GM21390 (cell line): Measurements from ENCODE around the gene HDC.

Experiments
- ATAC-seq: cut with Tn5 transposase; IDR thresholded peaks from one replicate; pipeline ENCODE4 v1.9.1; 2021; ENCODE audit not compliant: unreplicated experiment

Gene HDC

DNA sequence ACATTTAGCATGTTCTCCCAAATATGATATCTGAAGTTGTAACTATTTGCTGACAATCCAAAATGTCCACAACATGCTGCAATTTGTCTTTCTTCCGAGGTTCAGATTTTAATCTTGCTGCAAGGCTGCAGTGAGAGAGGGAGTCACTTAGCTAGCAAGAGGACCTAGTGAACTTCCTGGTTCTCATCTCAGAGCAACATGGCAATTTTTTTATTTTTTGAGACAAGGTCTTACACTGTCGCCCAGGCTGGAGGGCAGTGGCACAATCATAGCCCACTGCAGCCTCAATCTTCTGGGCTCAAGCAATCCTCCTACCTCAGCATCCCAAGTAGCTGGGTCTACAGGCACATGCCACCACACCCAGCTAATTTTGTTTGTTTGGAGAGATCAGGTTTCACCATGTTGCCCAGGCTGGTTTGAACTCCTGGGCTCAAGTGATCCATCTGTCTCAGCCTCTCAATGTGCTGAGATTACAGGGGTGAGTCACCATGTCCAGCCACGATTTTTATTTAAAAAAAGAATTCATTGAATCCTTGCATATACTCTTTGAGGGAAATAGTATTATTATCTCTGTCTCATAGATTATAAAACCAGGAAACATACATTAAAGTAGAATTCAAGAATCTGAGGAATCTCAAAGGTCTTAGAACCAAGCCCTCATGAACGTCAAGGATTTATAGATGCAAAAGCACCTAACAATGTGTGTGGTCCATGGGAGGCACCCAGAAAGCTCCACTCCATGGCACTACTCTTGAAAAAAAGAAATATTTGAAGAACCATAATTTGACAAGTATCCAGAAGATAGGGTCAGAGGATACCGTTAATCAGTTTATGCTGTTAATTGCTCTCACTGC is 9.1 kb downstream of the HDC start:
- no peak for ATAC-seq

- no peak for ATAC-seq
These were observed 13.0 kb downstream of the HDC start for GRCh38 chr15:50252556-50252955.

GRCh38 chr15:50251638-50252182 is 13.8 kb downstream of the HDC start:
- no peak for ATAC-seq

- no peak for ATAC-seq
These were observed 14.6 kb downstream of the HDC start for GRCh38 chr15:50250760-50251394.

DNA sequence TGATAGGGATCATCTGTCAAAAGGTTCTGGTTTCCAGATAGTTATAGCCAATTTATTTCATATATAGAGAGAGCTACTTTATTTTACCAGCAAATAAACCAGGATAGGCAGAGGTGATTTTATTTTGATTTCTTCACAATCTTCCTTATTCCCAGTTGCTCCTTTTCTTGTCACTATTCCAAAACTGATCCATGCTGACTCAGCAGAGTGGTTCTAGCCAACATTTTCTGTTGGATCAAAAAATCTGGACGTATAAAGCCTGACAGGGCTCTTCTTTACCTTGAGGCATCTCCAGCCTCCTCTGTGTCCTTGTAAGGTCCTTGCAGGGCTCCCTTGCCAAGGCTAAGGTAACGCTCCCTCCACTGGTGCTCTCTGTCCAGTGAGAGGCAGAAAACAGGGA is 15.8 kb downstream of the HDC start:
- ATAC-seq, result no peak

DNA sequence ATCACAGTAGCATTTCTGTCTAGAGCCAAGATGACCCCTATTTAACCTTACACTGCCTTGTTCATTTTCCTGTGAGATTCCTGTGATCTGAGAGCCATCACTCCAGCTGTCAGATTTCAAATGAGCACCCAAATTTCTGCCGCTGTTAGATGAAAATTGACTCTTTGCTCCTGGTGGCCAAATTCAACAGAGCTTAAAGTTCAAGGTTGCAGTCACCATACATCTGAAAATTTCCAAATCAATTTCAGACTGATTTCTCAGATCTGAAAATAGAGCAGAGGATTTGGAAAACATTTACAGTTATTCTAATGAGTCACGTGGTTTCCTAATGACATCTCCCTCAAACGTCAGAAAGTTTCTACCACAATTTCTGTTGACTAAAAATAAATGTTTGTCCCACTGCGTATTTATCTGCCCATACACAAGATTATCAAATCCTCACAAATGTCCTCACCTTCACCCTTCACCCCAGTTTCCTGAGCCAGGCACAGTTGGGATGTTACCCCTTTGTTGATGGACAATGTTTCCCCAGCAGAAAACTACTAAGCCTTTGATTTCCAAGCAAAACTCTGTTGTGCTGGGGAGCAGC is 16.4 kb downstream of the HDC start:
- no peak for ATAC-seq

GRCh38 chr15:50247819-50248655 is 17.5 kb downstream of the HDC start:
- ATAC-seq, result peak; percentile 94

GRCh38 chr15:50246631-50247030 is 18.9 kb downstream of the HDC start:
- ATAC-seq, result no peak

GRCh38 chr15:50244959-50245624 is 20.4 kb downstream of the HDC start:
- ATAC-seq, result no peak

DNA sequence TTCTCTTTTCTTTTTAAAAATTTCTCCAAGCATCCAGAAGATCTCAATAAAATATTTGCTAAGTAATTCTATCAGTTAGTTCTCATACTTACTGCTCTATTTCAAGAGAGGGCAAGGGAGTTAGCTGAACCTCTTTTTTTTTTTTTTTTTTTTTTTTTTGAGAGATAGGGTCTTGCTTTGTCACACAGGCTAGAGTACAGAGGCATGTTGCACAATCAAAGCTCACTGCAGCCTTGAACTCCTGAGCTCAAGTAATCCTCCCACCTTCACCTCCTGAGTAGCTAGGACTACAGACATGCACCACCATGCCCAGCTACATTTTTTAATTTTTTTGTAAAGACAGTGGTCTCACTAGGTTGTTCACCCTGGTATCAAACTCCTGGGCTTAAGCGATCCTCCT is 21.4 kb downstream of the HDC start:
- no peak for ATAC-seq

GRCh38 chr15:50241684-50242450 is 23.7 kb downstream of the HDC start:
- ATAC-seq, result no peak

- no peak for ATAC-seq
These were observed 27.3 kb downstream of the HDC start for GRCh38 chr15:50238255-50238654.

DNA sequence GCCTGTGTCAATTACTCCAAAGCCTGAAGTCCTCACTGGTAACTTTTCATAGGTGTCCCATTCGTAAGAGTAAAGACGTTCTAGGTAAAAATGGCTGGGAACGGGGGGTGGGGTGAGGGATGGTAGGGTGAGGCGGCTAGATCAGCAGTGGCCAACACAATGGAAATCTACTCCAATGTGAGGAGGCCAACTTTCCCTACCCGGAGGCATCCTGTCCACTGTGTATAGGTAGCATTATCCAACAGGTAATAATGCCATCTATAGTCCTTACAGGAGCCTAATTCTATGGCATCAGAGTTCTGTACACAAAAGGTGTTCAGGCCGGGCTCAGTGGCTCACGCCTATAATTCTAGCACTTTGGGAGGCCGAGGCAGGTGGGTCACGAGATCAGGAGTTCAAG is 29.1 kb downstream of the HDC start:
- no peak for ATAC-seq

DNA sequence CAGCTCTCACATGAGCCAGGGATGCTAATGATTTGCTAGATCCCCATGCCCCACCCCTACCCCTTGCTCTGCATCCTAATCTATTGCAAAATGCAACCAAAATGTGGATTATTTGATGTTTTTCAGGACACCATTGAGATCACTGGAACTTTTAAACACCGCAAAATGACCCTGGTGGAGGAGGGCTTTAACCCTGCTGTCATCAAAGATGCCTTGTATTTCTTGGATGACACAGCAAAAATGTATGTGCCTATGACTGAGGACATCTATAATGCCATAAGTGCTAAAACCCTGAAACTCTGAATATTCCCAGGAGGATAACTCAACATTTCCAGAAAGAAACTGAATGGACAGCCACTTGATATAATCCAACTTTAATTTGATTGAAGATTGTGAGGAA is 29.7 kb downstream of the HDC start:
- no peak for ATAC-seq

GRCh38 chr15:50234764-50235163 is 30.8 kb downstream of the HDC start:
- no peak for ATAC-seq

DNA sequence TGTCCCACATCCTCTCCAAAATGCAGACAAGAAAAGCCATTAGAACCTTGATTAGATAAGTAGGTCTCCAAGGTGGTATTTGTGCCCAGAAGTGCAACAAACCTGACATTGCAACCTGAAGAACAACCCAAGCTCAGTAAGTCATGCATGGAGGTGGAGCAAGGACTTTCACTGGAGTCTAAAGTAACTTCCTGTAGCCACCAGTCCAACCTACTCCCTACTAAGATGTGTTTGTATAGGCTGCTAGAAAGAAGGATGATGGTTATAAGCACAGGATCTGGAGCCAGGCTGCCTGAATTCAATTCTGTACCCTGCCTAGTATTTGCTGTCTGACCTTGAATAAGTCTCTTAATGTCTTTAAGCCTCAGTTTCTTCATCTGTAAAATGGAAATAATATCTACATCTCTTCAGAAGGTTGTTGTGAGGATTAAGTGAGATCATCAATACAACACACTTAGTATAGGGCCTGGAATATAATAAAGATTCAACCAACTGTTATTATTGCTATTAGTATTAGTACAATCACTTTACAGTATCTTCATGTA is 32.3 kb downstream of the HDC start:
- no peak for ATAC-seq

DNA sequence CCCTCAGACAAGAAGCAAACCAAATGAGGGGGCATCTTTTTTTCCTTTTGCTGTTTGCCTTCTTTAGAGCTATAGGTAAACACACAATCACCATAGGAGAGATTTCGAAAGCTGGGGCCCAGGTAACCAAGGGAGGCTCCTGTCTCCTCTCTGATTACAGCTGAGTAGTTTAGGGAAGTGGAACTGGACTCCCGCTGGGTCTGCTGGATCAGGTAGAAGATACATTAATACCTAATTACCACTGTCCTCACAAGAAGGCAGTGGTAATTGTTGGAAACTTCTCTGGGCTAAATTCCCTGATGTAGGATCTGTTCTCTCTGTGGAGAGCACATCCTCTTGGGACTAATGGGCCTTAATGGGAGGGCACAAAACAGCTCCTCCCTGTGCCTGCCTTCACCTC is 32.7 kb downstream of the HDC start:
- no peak for ATAC-seq

GRCh38 chr15:50231761-50232160 is 33.8 kb downstream of the HDC start:
- no peak for ATAC-seq

GRCh38 chr15:50229336-50229735 is 36.2 kb downstream of the HDC start:
- no peak for ATAC-seq
